T-helper 2 cell treated with Interferon-gamma antibody and Interleukin-4, amounts not matched to agents 100 ng/mL and 5 ng/mL, for 36 hours (primary cell): Measurements from ENCODE around the gene NEURL1. TPM values are rescaled to one million over a fixed set of nuclear protein-coding genes. Genes with fewer than 3 reads are reported as not detected.

Source experiments
- intact Hi-C: fragments of 100-400 bp; cut with micrococcal nuclease; formaldehyde crosslinking; loops from one replicate; pipeline ENCODE4 v1.15.1; 2023
- total RNA-seq: library from RNA; stranded (reverse); gene quantifications from 2 replicates; pipeline ENCODE4 v1.2.3, GENCODE V29; 2022

NEURL1 gene
- total RNA-seq, 1 donor from 2014 or later: 1.5 TPM

DNA sequence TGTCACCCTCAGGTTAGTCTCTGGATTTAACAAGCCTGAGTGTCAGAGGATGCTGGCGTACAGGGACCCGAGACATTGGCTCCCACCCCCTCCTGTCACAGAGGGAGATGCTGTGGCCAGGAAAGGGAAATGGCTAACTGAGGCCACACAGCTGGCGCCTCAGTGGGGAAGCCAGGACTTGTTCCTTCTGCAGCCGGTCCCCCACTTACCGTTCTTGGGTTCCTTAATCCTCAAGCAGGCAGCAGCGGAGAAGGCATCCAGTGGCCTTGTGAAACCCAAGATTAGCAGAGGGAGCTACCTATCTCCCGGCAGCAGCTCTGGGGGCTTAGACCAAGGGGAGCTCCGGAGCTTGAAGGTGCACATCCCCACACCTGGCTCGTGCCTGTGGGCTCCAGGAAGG, 65.4 kb downstream of the NEURL1 start:
- intact Hi-C loops: no loop called here

DNA sequence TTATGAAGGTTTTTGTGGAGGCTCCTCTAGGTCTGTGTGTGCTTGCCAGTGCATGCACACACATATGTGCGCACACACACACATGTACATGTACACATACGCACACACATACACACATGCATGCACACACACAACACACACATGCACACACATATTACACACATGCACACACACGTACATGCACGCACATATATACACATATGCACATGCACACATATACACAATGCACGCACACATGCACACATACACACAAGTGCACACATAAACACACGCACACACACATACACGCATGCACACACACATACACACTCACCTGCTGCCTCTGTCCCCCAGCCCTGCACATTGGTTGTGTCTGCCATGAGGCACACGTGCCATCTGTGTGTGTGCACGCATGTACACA, 66.3 kb downstream of the NEURL1 start:
- intact Hi-C loops: no loop called here

DNA sequence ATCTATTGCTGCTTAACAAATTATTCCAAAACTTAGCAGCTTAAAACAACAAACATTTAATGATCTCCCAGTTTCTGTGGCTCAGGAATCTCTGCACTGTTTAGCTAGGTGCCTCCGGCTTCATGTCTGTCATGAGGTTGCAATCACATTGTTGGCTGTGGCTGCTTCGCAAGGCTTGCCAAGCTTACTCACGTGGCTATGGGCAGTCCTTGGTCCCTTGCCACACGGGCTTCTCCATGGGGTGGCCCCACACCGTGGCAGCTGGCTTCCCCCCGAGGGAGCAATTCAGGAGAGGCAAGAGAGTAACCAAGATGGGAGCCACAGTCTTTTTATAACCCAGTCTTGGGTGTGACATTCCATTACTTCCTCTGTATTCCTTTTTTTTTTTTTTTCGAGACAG, 67.4 kb downstream of the NEURL1 start:
- intact Hi-C loops: no loop called here

DNA sequence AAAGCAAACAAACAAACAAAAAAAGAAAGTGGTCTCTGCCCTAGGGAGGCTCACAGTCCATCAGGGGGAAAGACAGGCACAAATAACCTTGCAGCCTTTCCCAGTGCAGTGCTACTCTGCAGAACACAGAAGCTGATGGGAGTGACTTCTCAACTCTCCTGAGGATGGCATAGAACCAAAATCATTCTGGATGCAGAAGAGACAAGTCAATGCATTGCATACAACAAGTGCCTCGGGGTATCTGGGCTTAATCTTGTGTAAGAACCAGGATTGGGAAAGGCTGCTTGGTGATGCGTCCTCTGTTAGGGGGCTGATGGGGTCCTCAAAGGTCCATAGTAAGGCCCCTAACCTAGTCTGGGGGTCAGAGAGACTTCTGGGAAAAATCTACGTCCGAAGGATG, 68.9 kb downstream of the NEURL1 start:
- intact Hi-C loops: no loop called here

DNA sequence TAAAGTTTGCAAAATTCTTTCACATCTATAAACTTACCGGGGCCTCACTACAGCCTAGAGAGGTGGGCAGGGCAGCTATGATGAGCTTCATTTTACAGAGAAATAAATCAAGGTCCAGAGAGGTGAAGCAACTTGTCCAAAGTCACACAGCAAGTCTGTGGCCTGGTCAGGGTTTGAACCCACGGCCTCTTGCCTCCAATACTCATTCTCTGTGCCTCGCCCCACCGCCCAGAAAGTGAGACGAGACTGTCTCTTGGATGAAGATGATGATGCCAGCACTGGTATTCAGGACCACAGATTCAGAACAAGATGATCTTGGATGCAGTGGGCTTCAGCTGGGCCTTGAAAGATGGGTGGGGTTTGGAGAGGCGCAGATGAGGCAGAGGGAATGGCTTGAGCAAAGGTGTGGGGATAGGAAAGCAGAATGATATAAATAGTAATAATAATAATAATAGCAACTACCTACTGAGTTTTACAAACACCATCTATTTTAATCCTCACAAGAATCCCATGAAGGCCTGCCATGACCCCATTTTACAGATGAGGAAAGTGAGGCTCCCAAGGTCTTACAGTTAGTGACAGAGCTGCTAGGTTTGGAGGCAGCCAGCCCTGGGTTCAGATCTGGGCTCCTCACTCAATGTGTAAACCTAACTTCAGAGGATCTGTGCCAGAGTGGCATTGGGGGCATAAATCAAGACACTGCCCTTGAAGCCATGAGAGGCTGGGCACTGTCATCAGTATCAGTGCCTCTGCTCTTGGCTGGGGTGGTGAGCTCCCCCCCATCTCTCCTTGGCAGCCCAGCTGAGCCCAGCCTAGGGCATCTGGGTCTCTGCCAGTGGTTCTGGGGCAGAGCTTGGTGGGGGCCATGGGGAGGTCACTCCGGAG, 70.0 kb downstream of the NEURL1 start:
- intact Hi-C loops: no loop called here

DNA sequence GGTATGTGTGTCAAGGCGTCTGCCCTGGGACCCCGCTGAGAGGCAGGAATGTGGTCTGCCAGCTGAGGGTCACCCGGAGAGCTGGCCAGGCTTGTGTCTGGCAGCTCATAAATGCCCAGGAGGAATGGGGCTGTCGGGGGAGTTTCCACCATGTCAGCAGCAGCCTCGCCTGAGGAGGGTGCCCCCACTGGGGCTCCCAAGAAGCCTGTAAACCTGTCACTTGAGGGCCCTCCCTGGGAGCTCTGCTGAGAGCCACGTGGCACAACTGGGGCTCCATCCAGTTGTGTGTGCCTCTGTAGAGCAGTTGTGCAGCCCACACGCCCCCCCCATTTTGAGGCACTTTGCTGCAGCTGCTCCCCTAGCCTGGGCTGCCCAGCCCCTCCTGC, 70.6 kb downstream of the NEURL1 start:
- intact Hi-C loops: no loop called here

DNA sequence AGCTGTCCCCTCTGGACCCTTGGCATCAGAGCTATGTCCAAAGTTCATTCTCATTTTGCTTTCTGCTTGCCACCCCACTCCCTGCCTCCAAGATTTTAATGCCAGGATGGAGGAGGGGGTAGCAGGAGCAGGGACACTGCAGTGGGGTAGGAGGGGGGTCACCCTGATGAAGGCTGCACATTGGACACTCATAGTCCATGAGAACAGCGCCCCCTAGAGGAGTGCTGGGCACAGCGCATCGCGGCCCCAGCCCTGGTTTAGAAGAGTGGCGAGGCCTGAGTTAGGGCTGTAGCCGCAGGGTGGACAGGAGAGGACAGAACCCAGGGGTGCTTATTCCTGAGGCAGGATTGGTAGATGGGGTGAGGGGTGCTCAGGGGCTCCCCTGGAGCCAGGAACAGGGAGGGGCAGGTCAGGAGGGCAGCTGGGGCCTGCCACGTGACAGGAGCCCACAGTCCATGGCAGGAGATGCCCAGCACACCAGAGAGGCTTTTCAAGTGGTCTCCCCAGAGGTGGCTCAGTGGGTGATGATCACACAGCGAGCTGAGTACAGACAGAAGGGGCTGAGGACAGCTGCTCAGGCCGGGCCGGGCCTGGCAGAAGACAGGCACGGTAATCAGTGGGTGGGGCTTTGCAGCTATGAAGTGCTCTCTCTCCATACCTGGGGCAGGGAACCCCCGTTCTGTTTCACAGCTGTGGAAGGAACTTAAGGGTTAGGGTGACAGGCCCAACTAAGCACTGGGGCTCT, 71.4 kb downstream of the NEURL1 start:
- intact Hi-C loops: no loop called here

DNA sequence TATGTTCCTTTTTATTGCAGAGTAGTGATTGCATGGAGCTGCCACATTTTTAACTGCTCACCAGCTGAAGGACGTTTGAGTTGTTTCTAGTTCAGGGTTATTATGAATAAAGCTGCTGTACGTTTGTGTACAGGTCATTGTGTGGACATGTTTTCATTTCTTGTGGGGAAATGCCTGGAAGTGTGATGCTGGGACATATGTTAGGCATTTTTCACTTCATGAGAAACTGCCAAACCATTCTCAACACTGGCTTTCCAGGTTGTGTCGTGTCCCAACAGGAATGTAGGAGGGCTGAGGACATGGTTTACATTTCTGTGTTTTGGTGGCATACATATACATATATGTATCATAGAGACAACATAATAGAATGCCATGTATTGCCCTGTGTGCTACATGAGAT, 73.0 kb downstream of the NEURL1 start:
- intact Hi-C loops: no loop called here

DNA sequence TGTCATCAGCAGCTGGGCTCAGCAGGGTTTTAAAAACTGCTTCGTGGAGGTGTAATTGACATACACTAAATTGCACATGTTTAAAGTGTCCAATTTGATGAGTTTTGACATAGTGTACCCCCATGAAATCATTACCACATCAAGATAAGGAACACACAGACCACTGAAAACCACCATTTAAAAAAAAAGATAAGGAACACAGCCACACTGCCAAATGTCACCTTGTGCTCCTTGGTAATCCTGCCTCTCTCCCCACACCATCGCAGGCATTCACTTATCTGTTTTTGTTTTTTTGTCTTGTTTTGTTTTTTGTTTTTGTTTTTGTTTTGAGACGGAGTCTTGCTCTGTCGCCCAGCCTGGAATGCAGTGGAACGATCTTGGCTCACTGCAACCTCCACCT, 75.0 kb downstream of the NEURL1 start:
- intact Hi-C loops: no loop called here

DNA sequence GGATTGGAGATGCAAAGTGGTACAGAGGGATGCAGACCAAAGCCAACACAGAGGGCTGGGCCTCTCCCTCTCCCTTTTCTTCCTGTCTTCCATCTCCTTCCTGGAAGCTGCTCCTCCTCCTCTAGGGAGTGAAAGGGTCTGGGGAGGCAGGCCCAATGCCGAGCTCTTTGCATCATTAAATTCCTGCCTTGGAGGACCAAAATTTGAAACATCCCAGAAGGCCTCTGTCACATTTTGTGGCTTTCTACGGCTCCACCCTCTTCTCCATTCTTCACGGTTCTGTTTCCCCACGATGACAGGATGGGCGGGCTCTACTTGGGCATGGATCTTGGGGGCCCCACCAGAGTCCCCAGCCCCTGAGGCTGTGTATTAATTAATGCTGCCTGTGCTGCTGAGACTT, 76.4 kb downstream of the NEURL1 start:
- intact Hi-C loops: no loop called here

DNA sequence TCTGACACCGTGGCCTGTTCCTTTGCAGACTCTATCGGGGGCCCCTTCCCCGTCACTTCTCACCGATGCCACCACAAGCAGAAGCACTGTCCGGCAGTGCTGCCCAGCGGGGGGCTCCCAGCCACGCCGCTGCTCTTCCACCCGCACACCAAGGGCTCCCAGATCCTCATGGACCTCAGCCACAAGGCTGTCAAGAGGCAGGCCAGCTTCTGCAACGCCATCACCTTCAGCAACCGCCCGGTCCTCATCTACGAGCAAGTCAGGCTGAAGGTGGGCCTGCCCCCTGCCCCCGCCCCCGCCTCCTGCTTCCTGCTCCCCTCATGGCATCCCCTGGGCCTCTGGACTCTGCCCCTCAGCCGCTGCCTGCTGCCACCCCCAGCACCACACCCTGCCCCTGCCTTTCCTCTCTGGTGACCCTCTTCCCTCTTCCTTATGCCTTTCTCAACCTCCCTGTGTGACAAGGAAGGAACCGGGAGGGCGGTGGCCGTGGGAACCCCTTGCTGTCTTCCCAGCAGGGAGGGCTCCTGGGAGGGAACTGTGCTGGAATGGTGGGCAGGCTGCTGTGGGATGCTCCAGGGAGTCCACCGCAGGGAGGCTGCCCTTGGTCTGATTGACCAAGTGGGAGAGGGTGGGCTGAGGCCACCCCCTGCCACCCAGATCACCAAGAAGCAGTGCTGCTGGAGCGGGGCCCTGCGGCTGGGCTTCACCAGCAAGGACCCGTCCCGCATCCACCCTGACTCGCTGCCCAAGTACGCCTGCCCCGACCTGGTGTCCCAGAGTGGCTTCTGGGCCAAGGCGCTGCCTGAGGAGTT, 77.5 kb downstream of the NEURL1 start:
- intact Hi-C loops: no loop called here

DNA sequence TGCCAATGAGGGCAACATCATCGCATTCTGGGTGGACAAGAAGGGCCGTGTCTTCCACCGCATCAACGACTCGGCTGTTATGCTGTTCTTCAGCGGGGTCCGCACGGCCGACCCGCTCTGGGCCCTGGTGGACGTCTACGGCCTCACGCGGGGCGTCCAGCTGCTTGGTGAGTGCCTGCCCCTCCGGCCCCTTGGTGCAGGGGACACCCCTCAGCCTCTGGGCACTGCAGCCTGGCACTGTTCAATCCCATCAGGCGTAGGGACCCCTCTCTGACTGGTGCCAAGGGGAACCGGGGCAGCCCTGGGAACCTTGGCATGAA, 78.1 kb downstream of the NEURL1 start:
- intact Hi-C loops: no loop called here

DNA sequence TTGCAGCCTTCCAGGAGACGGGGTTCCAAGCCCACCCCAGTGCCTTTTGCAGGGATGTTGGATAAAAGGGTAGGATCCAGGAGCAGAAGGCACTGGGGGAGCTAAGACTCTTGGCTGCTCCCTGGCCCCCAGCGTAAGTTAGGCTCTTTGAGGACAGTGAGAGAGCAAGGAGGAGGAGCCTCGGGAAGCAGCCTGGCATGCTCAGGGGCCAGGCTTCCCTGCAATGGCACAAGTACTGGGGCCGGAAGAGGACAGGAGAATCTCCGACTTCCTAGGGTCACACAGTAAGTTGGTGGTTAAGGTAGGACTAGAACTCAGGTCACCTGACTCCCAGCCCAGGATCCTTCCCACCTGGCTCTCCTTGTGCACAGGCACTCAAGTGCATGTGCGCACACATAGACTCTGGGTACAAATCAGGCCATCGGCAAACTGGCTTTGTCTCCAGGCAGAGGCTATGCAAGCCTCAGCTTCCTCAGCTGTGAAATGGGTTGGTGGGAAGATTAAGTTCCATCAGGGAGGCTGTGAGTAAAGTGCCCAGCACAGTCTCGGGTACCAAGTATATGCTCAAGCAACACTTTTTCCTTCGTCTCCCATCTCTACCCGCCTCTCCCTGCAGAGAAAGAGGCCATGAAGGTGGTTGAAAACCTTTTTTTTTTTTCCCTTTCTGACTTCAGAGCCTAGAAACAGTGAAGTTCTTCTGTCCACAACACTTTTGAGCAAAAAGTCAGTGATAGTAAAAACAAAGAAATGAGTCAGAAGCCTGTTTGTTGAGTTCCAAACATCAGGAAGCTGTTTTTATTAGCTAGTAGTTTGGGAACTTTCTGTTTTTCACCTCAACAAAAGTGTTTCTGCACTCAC, 79.1 kb downstream of the NEURL1 start:
- intact Hi-C loops: no loop called here

DNA sequence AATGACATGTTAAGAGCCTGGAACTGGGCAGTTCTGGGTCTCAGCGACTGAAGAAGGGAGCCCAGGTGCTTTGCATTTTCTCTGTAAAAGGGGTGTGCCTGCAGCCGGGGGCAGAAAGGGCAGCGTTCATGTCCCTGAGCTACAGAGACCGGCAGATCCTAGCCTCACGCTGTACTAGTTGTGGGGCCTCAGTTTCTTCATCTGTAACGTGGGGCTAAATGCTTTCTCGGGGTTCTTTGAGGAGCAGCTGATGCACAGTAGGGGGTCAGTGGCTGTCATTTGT, 79.6 kb downstream of the NEURL1 start:
- intact Hi-C loops: no loop called here

DNA sequence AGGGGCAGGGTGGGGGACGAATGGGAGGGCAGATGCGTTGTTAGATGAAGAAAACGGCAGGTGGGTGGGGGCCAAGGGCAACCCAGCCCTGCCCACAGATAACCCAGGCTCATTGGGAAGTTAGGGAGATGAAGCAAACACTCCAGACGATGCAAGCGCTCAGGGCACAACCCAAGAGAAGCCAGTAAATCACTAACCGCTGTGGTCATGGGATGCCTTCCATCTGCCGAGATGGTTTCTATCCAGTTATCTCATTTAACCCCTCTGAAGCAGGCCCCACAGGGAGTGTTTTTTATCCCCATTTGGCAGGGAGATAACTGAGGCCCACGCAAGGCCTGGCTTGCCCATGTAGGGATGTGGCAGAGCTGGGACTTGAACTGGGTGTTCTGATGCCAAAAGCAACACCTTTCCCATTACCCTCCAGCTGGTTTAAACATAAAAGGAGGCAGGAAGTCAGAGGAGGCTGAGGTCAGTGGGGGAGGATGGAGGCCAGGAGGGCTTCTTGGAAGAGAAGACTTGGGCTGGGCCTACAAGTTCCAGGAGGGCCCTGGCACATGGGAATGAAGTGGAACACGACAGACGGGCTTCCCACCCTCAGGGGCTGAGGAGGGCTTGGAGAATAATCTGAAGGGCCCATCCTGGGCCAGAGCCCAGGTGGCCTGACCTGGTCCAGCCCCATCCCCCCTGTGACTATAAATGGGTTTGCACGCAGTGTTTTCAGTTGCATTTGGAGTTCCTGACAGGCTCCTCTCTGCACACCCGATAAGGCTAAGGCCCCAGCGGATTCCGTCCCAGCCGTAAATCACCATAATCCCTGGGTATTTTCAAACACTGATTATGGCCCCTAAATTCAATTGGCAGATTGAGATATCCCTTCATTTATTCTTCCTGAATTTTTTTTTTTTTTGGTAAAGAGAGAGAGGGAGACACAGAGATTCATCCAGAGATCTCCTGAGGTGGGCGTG, 80.9 kb downstream of the NEURL1 start:
- intact Hi-C loops: no loop called here

DNA sequence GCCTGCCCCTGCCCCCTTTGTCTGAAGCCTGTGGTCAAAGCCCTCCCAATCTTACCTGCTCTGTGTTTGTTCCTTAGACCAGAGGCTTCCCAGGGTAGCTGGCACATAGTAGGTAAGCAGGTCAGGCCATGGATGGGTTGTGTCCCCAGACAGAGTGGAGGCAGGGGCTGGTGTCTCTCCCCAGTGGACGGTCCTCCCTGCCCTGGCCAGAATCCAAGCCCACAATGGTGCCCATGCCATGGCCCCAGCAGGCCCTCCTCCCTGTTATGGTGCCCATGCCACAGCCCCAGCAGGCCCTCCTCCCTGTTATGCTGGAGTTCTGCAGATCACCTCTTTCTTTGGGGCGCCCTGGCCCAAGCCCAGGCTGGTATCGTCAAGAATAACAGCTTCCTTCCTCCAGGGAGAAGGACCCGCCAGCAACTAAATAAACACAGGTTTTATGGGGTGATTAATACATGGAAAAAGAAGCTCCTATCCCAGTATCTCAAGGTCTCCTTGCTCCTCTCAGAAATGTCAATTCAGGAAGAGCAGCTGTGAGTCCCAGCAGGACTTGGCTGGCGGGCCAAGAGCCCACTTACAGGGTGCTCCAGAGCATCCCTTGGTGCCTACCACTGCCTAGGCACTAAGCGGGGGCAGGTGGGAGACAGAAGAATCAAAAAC, 82.0 kb downstream of the NEURL1 start:
- intact Hi-C loops: no loop called here

DNA sequence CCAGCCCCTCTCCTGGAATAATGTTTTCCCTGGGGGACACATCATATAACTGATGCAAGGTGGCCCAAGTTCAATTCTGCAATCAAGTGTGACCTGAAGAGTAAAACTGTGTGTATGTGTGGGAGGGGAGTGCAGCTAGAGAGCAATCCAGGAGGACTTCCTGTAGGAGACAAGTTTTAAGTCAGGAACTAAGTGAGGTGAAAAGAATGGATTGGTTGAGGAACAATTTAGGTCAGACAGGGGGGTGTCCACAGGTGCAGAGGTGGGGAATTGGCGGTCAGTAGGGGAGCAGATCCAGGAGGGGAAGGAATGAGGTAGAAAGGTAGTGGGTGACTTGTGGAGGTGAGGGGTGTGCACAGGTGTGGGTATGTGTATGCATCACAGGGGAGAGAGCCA, 82.6 kb downstream of the NEURL1 start:
- intact Hi-C loops: no loop called here

DNA sequence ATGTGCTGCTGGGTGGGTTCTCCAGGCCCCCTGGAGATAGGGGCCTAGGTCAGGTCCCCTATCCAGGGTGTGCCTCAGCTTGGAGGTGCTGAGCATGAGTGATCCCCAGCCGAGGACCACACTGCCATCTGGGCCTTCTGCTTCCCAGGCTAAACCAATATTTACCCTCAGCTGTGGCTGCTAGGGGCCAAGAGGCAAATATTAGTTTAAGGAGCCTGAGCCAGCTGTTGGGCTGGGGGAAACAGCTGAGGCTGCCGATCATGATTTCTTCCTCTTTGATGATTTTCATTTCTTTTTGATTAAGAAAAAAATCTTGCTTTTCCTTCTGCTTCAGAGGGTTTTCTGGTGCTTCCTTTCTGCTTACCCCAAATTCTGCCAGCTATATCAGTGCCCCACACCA, 83.4 kb downstream of the NEURL1 start:
- intact Hi-C loops: no loop called here

DNA sequence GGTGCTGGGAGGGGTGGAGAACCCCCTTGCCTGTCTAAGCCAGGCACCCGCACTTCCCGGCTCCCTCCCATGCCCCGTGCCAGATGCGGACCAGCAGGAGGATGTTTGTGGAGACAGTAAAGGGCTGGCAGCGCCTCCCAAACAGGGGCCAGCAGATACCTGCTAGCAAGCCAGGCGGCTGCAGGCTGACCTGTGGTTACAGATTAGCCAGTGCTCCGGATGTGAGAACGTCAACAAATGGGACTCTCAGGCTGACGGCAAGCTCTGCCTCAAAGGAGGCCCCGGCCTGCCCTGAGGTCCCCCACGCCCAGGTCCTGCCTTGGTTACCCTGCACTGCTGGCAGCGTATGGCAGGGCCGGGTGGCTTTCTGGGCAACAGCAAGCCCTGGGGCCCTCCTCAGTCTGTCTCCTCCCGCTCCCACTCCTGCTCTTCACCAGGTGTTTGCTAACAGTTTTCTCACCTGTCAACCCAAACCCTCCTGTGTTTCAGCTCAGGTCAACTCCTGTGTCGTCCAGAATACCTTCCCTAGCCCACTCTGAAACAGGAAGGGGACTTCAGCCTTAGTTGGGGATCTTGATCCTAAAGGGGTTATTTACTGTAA, 85.4 kb downstream of the NEURL1 start:
- intact Hi-C loops: no loop called here
